DOHH2 (cell line): ENCODE results near the gene PRX.

Source experiments
- H3F3A ChIP-seq: fragments of 200-600 bp; sonication (generic), shearing (Covaris generic); 2 replicates; pipeline ENCODE4 v1.6.0; 2016; ENCODE audit warnings: antibody characterized with exemption, mild to moderate bottlenecking; ENCODE audit not compliant: control insufficient read depth, insufficient read depth
- H3K27ac ChIP-seq: fragments of 200-600 bp; sonication (generic); 2 replicates; pipeline ENCODE4 v1.5.1; 2014; ENCODE audit warnings: low read depth, mild to moderate bottlenecking, low read length, moderate library complexity
- H3K27me3 ChIP-seq: fragments of 200-600 bp; sonication (generic); 2 replicates; pipeline ENCODE4 v1.6.1; 2014; ENCODE audit warnings: mild to moderate bottlenecking, low read length, mixed read lengths; ENCODE audit not compliant: control insufficient read depth
- H3K36me3 ChIP-seq: fragments of 200-600 bp; sonication (generic); 2 replicates; pipeline ENCODE4 v1.6.1; 2014; ENCODE audit warnings: mild to moderate bottlenecking, low read length, moderate library complexity, mixed read lengths; ENCODE audit not compliant: control insufficient read depth
- H3K4me1 ChIP-seq: fragments of 200-600 bp; sonication (generic); 2 replicates; pipeline ENCODE4 v1.6.1; 2014; ENCODE audit warnings: mild to moderate bottlenecking, low read length, mixed read lengths; ENCODE audit not compliant: control insufficient read depth
- H3K4me2 ChIP-seq: fragments of 200-600 bp; sonication (generic); 2 replicates; pipeline ENCODE4 v1.6.0; 2014; ENCODE audit warnings: mild to moderate bottlenecking, low read length, moderate library complexity
- H3K4me3 ChIP-seq: fragments of 200-600 bp; sonication (generic); 2 replicates; pipeline ENCODE4 v1.5.1; 2014; ENCODE audit warnings: mild to moderate bottlenecking, low read length, mixed read lengths
- H3K79me2 ChIP-seq: fragments of 200-600 bp; sonication (generic); 2 replicates; pipeline ENCODE4 v1.6.1; 2014; ENCODE audit warnings: mild to moderate bottlenecking, low read length, mixed read lengths; ENCODE audit not compliant: control insufficient read depth
- H3K9me2 ChIP-seq: fragments of 200-600 bp; sonication (generic); replicated peaks from 2 replicates; pipeline ENCODE4 v1.6.1; 2014; ENCODE audit warnings: mild to moderate bottlenecking, low read length, mixed read lengths; ENCODE audit not compliant: control insufficient read depth
- H3K9me3 ChIP-seq: fragments of 200-600 bp; sonication (generic); 2 replicates; pipeline ENCODE4 v1.6.1; 2014; ENCODE audit warnings: antibody characterized with exemption, low read length, mixed read lengths; ENCODE audit not compliant: control insufficient read depth, insufficient read depth
- H4K20me1 ChIP-seq: fragments of 200-600 bp; sonication (generic); 2 replicates; pipeline ENCODE4 v1.6.0; 2014; ENCODE audit warnings: low read depth, mild to moderate bottlenecking, antibody characterized with exemption, low read length, moderate library complexity; ENCODE audit not compliant: control insufficient read depth, insufficient read depth
- EZH2phosphoT487 ChIP-seq: fragments of 200-600 bp; sonication (generic); IDR thresholded peaks from 2 replicates; pipeline ENCODE4 v1.6.1; 2017; ENCODE audit warnings: borderline replicate concordance, mild to moderate bottlenecking, antibody characterized with exemption, low read length, moderate library complexity, mixed read lengths
- TF ChIP-seq, protein P1 (sequence below): fragments of 200-600 bp; sonication (generic); IDR thresholded peaks from one replicate; pipeline ENCODE4 v1.5.1; 2014; ENCODE audit warnings: antibody characterized with exemption, mild to moderate bottlenecking, low read depth, low read length; ENCODE audit not compliant: poor library complexity, severe bottlenecking

PRX gene

GRCh38 chr19:40390084-40390742 lies 23.0 kb downstream of the PRX start, which contains the start of gene HIPK4:
TSS of gene HIPK4 (minus strand) at chr19:40390181. CDS start at chr19:40389902, 279 bp downstream.
- Histone ChIP-seq H4K20me1 (no peaks in the 10 kb centered on the region), H3K79me2 (no peaks in the 10 kb centered on the region), H3K9me2 (no peaks in the 10 kb centered on the region), H3K4me3 (no peak within 1 kb of the TSS), H3K4me1 (no peaks in the 10 kb centered on the region), H3K36me3 (no peaks in the 10 kb centered on the region), H3K4me2 (no peak within 1 kb of the TSS), H3F3A (no peaks in the 10 kb centered on the region), H3K27ac (no peak within 1 kb of the TSS), H3K9me3 (no peaks in the 10 kb centered on the region), H3K27me3 (no peaks in the 10 kb centered on the region)
- TF ChIP-seq, protein P1, sequence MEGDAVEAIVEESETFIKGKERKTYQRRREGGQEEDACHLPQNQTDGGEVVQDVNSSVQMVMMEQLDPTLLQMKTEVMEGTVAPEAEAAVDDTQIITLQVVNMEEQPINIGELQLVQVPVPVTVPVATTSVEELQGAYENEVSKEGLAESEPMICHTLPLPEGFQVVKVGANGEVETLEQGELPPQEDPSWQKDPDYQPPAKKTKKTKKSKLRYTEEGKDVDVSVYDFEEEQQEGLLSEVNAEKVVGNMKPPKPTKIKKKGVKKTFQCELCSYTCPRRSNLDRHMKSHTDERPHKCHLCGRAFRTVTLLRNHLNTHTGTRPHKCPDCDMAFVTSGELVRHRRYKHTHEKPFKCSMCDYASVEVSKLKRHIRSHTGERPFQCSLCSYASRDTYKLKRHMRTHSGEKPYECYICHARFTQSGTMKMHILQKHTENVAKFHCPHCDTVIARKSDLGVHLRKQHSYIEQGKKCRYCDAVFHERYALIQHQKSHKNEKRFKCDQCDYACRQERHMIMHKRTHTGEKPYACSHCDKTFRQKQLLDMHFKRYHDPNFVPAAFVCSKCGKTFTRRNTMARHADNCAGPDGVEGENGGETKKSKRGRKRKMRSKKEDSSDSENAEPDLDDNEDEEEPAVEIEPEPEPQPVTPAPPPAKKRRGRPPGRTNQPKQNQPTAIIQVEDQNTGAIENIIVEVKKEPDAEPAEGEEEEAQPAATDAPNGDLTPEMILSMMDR = no peak

GRCh38 chr19:40389404-40390083 lies 23.6 kb downstream of the PRX start:
- no peak for TF ChIP-seq EZH2phosphoT487
- TF ChIP-seq, protein P1 = no peak
- H3K79me2 ChIP-seq = no peaks in the 10 kb centered on the region
- no peaks in the 10 kb centered on the region for H4K20me1 ChIP-seq
- no peaks in the 10 kb centered on the region for H3K9me3 ChIP-seq
- no peaks in the 10 kb centered on the region for H3F3A ChIP-seq
- H3K27me3 ChIP-seq = no peaks in the 10 kb centered on the region
- H3K4me1 ChIP-seq = no peaks in the 10 kb centered on the region
- H3K9me2 ChIP-seq = no peaks in the 10 kb centered on the region
- H3K4me2 ChIP-seq = no peak overlapping the region
- no peaks in the 10 kb centered on the region for H3K36me3 ChIP-seq
- H3K27ac ChIP-seq = no peak overlapping the region
- no peak overlapping the region for H3K4me3 ChIP-seq

DNA sequence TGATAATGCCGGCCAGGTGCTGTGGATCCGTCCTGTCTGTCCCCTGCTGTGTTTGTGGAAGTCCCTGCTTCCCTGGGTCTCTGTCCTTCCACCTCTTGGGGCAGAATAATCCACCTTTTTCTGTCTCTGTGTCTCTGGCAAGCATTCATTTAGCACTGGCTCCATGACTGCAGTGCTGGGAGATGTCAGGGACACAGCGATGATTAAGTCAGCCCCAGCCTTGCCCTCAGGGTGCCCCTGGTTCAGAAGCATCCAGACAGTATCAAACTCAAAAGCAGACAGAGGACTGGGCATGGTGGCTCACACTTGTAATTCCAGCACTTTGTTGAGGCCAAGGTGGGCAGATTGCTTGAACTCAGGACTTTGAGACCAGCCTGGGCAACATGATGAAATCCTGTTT lies 24.7 kb downstream of the PRX start:
- TF ChIP-seq, protein P1 = no peak
- TF ChIP-seq EZH2phosphoT487 = no peak
- no peaks in the 10 kb centered on the region for H3K4me1 ChIP-seq

More for the DNA sequence above, 24.7 kb downstream of the PRX start:
- Histone ChIP-seq H3K79me2 (no peaks in the 10 kb centered on the region), H4K20me1 (no peaks in the 10 kb centered on the region), H3K27ac (no peak overlapping the region), H3F3A (no peaks in the 10 kb centered on the region), H3K4me3 (no peak overlapping the region), H3K9me2 (no peaks in the 10 kb centered on the region), H3K9me3 (no peaks in the 10 kb centered on the region), H3K36me3 (no peaks in the 10 kb centered on the region), H3K4me2 (no peak overlapping the region), H3K27me3 (no peaks in the 10 kb centered on the region)
